Esophagus (tissue), 2 donors: ENCODE results near the gene C9orf72. TPM values are rescaled to one million over a fixed set of nuclear protein-coding genes. Genes with fewer than 3 reads are reported as not detected.
A peak's percentile ranks its signal among the peaks of the same experiment; 100 is the strongest.

ENCODE experiments used
- H3K27ac ChIP-seq, 2 donors: one replicate each; pipeline ENCODE4 v1.5.1; 2013; ENCODE audit warnings: low read depth in 2 of 2, mild to moderate bottlenecking in 2 of 2, inconsistent platforms in 1 of 2, low read length in 1 of 2, moderate library complexity in 1 of 2
- H3K27me3 ChIP-seq, 2 donors: one replicate each; pipeline ENCODE4 v1.6.1; 2013; ENCODE audit warnings: low read length in 2 of 2, control low read depth in 1 of 2, mild to moderate bottlenecking in 1 of 2; ENCODE audit not compliant: insufficient read depth in 2 of 2, control insufficient read depth in 1 of 2
- H3K36me3 ChIP-seq, 2 donors: one replicate each; pipeline ENCODE4 v1.6.1; 2013; ENCODE audit warnings: low read length in 1 of 2; ENCODE audit not compliant: control insufficient read depth in 2 of 2, insufficient read depth in 2 of 2
- H3K4me1 ChIP-seq, 2 donors: one replicate each; pipeline ENCODE4 v1.6.1; 2013; ENCODE audit warnings: low read length in 1 of 2; ENCODE audit not compliant: control insufficient read depth in 2 of 2, insufficient read depth in 2 of 2
- H3K4me3 ChIP-seq, 2 donors: one replicate each; pipeline ENCODE4 v1.5.1; 2013; ENCODE audit warnings: low read length in 2 of 2, mild to moderate bottlenecking in 2 of 2, low read depth in 1 of 2, moderate library complexity in 1 of 2
- H3K9me3 ChIP-seq, 2 donors: one replicate each; pipeline ENCODE4 v1.6.1; 2013; ENCODE audit warnings: mild to moderate bottlenecking in 2 of 2, low read depth in 1 of 2, low read length in 1 of 2, moderate library complexity in 1 of 2; ENCODE audit not compliant: control insufficient read depth in 2 of 2, insufficient read depth in 1 of 2
- WGBS, 2 donors: extraction: QIAGEN DNeasy Blood & Tissue Kit; methylation state at CpG; one replicate each; pipeline ENCODE4 v1.1.7; 2013; 5-methylcytosine and 5-hydroxymethylcytosine counted together
- polyA plus RNA-seq, 2 donors: library from polyadenylated mRNA; stranded (reverse); fragments of 200-250 nt; gene quantifications; one replicate each; pipeline ENCODE4 v1.2.3, GENCODE V29; 2013
- donor health status: healthy with polysubstance abuse.
- donor health status: Bipolar disorder and iron deficiency.

The C9orf72 gene
- polyA plus RNA-seq, 2 donors = 4.6 to 6.7 TPM

DNA sequence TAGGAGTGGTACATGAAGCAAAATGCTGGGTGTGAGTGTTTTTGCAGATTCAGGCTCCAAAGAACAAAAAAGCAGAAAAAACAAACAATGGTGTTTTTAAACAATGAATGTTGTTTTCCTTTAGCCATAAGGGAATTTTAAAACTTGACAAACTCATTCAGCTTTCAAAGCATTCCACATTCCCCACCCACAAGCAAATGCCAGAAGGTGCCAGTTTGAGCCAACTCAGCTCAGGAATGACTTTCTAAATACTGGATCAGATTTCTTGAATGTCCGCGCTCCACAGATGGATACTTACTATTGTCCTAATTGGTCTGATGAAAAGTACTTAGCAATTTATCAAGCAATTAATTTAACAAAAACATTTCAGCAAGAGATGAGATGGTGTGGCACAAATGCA lies 30.8 kb downstream of the C9orf72 start:
- Histone ChIP-seq H3K27ac (no peak overlapping the region), H3K4me3 (no peak overlapping the region), H3K9me3 (no peaks in the 10 kb centered on the region), H3K36me3 (no peaks in the 10 kb centered on the region), H3K27me3 (no peaks in the 10 kb centered on the region), H3K4me1 (no peaks in the 10 kb centered on the region)
- 51 to 79% methylated on average over 2 of the region's 2 CpGs for WGBS, 2 donors

DNA sequence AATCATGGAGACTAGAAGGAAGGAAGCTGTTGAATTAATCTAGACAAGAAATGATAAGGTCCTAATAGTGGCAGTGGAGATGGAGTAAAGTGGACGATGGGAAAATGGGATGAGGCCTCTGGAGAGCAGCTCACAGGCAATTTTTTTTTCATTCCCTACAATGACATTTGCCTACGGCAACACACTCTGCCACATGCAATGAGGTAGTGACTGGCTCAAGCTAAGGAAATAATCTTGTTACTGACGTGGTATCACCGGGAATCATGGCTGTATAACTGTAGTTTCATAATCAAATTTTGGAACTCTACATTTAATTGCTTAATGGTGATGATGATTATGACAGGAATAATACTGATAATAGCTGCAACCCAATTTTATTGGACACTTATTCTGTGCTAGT lies 31.5 kb downstream of the C9orf72 start:
- 64 to 95% methylated on average over 4 of the region's 4 CpGs for WGBS, 2 donors
- H3K27me3 ChIP-seq = no peaks in the 10 kb centered on the region
- H3K4me1 ChIP-seq = no peaks in the 10 kb centered on the region

DNA sequence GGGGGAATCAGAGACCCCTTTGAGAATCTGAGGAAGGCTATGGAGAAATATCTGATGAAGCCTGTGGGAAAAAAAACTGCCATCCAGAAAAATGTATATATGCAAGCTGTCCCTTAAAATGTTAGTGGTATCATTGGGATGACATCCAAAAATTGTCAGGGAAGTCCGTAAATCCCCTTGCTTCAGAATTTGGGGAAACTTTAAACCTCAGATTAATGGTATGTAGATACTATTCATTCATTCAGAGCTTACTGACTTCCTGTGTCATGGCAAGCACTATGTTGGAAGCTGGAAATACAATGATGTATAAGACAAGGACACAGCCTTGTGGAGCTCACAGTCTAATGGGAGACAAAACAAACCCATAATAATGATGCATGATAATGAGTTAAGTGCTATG lies 32.8 kb downstream of the C9orf72 start:
- no peak overlapping the region for H3K4me3 ChIP-seq
- H3K9me3 ChIP-seq = no peaks in the 10 kb centered on the region
- 29 to 50% methylated on average over 1 of the region's 1 CpG for WGBS, 2 donors
- no peaks in the 10 kb centered on the region for H3K27me3 ChIP-seq
- no peaks in the 10 kb centered on the region for H3K36me3 ChIP-seq
- H3K4me1 ChIP-seq = no peaks in the 10 kb centered on the region
- no peak overlapping the region for H3K27ac ChIP-seq

More for the DNA sequence above, 31.5 kb downstream of the C9orf72 start:
- no peak overlapping the region for H3K4me3 ChIP-seq
- no peaks in the 10 kb centered on the region for H3K36me3 ChIP-seq
- H3K9me3 ChIP-seq = no peaks in the 10 kb centered on the region
- H3K27ac ChIP-seq = no peak overlapping the region

DNA sequence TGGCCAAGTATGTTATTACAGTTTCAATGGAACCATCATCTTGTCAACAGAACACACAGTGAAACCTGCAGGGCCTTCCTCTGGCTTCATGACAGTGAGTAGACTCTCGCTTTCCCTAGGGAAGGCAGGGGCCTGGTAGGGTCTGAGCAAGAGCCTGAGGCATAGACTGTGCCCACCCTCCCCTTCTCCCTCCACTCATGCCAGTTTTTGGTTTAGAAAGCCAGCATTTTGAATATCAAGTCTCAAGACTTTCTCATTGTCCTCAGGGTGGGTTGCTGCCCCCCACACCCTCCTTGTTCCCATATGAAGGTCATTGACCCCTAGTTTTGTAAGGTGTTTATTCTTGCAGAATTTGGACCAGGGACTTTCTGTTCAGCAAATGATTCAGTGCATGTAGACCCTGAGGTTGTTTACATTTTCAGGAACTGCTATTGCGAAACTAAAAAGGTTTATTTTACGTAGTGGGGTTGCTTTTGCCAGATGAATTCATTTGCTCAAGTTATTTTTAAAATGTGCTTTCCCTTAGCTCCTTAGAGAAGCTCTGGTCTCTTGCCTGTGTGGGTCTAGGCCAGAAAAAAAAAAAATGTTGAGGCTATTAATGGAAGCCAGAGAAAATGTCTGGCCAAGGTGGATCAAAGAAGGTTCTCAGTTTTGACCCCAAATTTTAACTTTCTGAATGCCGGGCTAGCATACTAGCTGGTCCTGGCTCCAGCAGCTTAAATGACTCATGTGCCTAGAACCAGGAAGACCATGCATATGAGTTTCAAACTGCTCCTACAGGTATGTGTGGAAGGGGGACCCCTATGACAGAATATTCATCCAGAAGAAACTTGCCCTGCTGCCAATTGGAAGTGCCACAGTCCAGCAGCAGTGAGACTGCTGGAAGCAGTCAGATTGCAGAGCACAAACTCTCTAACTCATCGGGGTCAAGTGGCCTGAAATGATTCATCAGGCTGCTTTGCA lies 33.5 kb downstream of the C9orf72 start:
- peak overlapping the region; percentile 82 to 84 for H3K27ac ChIP-seq
- WGBS, 2 donors = 39 to 51% methylated on average over 5 of the region's 5 CpGs
- no peak overlapping the region for H3K4me3 ChIP-seq
- no peaks in the 10 kb centered on the region for H3K9me3 ChIP-seq
- H3K27me3 ChIP-seq = no peaks in the 10 kb centered on the region
- no peaks in the 10 kb centered on the region for H3K4me1 ChIP-seq
- H3K36me3 ChIP-seq = no peaks in the 10 kb centered on the region

DNA sequence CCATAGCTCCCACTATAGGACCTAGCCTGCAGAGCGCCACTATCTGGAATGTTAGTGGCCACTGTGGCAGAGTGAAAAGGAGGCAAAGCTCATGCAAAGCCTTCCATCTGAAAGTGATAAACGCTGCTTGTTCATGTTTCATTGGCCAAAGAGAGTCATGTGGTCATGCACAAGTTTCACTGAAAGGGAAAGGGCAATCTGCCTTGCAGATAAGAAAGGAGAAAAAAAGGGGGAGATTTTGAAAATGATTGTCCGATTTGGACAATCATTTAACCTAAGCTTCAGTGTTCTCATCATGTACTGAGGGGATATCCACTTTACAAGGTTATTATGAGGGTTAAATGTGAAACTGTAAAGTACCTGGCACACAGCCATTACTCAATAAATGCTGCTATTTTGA lies 34.6 kb downstream of the C9orf72 start:
- no peaks in the 10 kb centered on the region for H3K9me3 ChIP-seq
- H3K27ac ChIP-seq = no peak overlapping the region
- no peaks in the 10 kb centered on the region for H3K4me1 ChIP-seq
- no peaks in the 10 kb centered on the region for H3K27me3 ChIP-seq
- WGBS, 2 donors = 70 to 84% methylated on average over 3 of the region's 3 CpGs
- no peak overlapping the region for H3K4me3 ChIP-seq
- H3K36me3 ChIP-seq = no peaks in the 10 kb centered on the region

DNA sequence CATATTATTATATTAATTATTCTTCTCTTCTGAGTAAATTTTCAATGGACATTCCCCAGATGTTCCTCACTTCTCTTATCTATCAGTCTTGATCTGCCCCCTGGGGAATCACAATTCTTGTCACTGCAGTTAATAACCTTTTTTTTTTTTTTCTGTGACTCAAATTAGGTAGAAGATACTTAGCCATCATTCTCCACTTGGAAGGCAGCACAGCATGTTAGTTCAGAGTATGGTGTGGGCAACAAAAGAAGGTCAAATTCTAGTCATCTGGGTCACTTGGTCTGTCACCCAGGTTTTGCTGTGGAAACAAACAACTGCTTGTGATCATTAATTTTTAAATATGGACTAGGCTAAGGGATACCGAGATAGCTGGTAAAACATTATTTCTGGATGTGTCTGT lies 35.5 kb downstream of the C9orf72 start:
- no peaks in the 10 kb centered on the region for H3K36me3 ChIP-seq
- H3K4me1 ChIP-seq = no peaks in the 10 kb centered on the region
- WGBS, 2 donors = 95% methylated on average over 1 of the region's 1 CpG

DNA sequence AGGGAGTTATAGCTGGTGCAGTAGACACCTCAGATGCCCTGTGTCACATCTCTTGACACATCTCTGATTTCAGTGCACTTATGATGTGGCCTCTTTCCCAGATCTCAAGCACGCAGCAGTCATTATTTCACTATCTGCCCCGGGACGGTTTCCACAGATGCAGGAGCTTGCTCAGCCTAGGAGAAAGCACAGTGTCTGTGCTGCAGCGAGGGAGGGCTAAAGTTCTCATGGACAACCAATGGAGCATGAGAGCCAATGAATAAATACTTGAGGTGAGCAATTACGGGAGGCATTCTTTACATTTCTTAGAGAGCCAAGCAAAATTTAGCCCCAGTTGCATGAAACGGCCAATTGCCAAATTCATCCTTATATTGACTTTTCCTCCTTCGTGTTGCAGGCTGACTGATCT lies 36.2 kb downstream of the C9orf72 start:
- Histone ChIP-seq H3K4me1 (no peaks in the 10 kb centered on the region), H3K27ac (no peak overlapping the region)

More for the DNA sequence above, 35.5 kb downstream of the C9orf72 start:
- Histone ChIP-seq H3K27ac (no peak overlapping the region), H3K27me3 (no peaks in the 10 kb centered on the region), H3K4me3 (no peak overlapping the region), H3K9me3 (no peaks in the 10 kb centered on the region)

DNA sequence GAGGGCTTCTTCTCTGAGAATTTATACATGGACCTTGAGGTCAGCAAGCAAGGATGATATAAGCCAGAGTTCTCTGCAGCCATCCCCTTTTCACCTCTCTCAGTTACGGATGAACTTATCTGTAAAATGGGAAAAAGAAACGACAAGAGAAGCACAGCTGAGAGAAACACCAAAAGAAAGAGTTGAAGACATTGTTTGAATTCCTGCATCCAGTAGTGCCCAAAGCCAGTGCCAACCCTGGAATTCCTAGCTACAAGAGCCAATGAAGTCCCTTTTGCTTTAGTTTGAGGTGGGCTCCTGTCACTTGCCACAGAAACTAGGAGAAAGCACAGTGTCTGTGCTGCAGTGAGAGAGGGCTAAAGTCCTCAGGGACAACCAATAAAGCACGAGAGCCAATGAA lies 37.1 kb downstream of the C9orf72 start:
- no peaks in the 10 kb centered on the region for H3K36me3 ChIP-seq
- H3K4me1 ChIP-seq = no peaks in the 10 kb centered on the region
- no peaks in the 10 kb centered on the region for H3K9me3 ChIP-seq
- no peak overlapping the region for H3K27ac ChIP-seq
- H3K27me3 ChIP-seq = no peaks in the 10 kb centered on the region
- H3K4me3 ChIP-seq = no peak overlapping the region
- WGBS, 2 donors = 86 to 93% methylated on average over 3 of the region's 3 CpGs

More for the DNA sequence above, 36.2 kb downstream of the C9orf72 start:
- no peaks in the 10 kb centered on the region for H3K9me3 ChIP-seq
- no peaks in the 10 kb centered on the region for H3K36me3 ChIP-seq
- WGBS, 2 donors = 50 to 60% methylated on average over 7 of the region's 7 CpGs
- no peaks in the 10 kb centered on the region for H3K27me3 ChIP-seq
- no peak overlapping the region for H3K4me3 ChIP-seq

DNA sequence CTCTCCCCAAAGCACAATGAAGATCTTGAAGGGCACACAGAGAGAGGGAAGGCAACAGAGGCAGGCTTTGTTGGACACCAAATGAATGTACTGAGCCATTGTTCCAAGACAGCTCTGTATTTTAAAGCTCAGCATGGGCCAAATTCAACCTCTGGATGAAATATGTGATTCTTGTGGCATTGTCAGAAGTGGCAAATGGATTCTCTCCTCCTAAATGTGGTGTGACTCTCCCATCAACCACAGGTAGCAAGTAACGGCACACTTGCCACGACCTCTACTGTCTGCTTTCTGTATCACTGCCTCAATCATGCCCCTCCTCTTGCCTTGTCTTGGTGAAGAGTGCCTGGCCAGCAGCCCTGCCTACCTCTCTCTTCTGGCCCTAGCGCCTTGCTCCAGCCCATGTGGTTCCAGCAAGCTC lies 37.6 kb downstream of the C9orf72 start:
- Histone ChIP-seq H3K4me3 (no peak overlapping the region), H3K27ac (no peak overlapping the region), H3K36me3 (no peaks in the 10 kb centered on the region), H3K4me1 (no peaks in the 10 kb centered on the region), H3K9me3 (no peaks in the 10 kb centered on the region), H3K27me3 (no peaks in the 10 kb centered on the region)
- WGBS, 2 donors = 71 to 77% methylated on average over 3 of the region's 3 CpGs
